Peyer's patch (tissue), 4 donors: ENCODE results near the gene BRSK1.

Experiments used
- POLR2A ChIP-seq, 2 donors: fragments of 450-650 bp; IDR thresholded peaks; one replicate each; pipeline ENCODE4 v1.5.1; 2017; ENCODE audit warnings: antibody characterized with exemption in 2 of 2, mild to moderate bottlenecking in 2 of 2, moderate library complexity in 2 of 2
- TF ChIP-seq, protein P1 (sequence below), 6 experiments: fragments of 450-650 bp in 4 of 6; fragments of 200-600 bp in 2 of 6; sonication (generic) in 1 of 6; IDR thresholded peaks; one replicate each; pipeline ENCODE4 v1.5.1; 2017 to 2019; ENCODE audit warnings: antibody characterized with exemption in 6 of 6, mild to moderate bottlenecking in 3 of 6, moderate library complexity in 1 of 6

DNA sequence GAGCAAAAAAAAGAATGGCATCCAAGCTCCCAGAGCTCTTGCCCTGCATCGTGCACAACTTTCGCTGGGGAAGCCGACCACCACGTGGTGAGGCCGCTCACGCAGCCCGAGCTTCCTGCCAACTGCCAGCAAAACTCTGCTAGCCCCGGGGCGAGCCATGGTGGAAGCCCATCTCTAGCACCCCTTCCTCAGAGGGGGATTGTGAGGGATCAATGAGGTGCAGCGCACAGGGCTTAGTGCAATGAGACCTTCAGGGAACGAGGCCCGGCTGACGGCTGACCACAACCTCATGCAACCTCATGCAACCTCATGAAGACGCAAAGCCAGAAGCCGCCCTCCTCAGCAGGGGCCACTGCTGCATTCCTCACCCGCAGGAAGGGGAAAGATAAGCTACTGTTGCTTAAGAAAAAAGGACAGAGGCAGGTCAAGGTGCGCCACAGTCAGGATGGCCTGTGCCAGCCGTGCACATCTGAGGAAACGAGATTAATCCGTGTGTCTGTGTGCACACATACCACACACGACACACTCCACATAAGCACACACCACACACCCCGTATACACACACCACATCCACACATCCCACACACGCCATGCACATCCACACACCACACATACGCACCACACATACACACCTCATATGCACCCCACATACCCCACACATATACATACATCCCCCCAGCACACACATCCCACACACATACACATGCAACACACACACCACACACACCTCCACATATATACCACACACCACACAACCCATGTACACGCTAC, 13.4 kb upstream of the BRSK1 start:
- TF ChIP-seq, protein P1, sequence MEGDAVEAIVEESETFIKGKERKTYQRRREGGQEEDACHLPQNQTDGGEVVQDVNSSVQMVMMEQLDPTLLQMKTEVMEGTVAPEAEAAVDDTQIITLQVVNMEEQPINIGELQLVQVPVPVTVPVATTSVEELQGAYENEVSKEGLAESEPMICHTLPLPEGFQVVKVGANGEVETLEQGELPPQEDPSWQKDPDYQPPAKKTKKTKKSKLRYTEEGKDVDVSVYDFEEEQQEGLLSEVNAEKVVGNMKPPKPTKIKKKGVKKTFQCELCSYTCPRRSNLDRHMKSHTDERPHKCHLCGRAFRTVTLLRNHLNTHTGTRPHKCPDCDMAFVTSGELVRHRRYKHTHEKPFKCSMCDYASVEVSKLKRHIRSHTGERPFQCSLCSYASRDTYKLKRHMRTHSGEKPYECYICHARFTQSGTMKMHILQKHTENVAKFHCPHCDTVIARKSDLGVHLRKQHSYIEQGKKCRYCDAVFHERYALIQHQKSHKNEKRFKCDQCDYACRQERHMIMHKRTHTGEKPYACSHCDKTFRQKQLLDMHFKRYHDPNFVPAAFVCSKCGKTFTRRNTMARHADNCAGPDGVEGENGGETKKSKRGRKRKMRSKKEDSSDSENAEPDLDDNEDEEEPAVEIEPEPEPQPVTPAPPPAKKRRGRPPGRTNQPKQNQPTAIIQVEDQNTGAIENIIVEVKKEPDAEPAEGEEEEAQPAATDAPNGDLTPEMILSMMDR (IDR thresholded peaks at IDR 0.05): no peak
- no peak for TF ChIP-seq POLR2A (IDR thresholded peaks at IDR 0.05)
